SK-N-SH (cell line): Measurements from ENCODE around the gene PRKN. TPM values are rescaled to one million over a fixed set of nuclear protein-coding genes. Genes with fewer than 3 reads are reported as not detected.

Experiments
- CTCF ChIA-PET: fragments of 300-600, 350-600 bp; formaldehyde crosslinking; extraction: SDS; loops from one replicate; lab custom pipeline; 2021; lab: Yijun Ruan, JAX
- POLR2A ChIA-PET: fragments of 350-600 bp; sonication (Branson Sonifier 250); formaldehyde crosslinking; extraction: SDS; loops from one replicate; lab custom pipeline; 2020; ENCODE audit warnings: antibody characterized with exemption, inconsistent platforms; lab: Yijun Ruan, JAX
- DNase-seq: peaks from one replicate; pipeline ENCODE4 v3.0.0; 2012
- H2AFZ ChIP-seq: fragments of 200-600 bp; sonication (generic); 2 replicates; pipeline ENCODE4 v1.8.1; 2016; ENCODE audit warnings: antibody characterized with exemption, mild to moderate bottlenecking, low read depth
- H3F3A ChIP-seq: fragments of 200-600 bp; sonication (generic); replicated peaks from 2 replicates; pipeline ENCODE3; 2016; ENCODE audit warnings: antibody characterized with exemption, mild to moderate bottlenecking; ENCODE audit not compliant: insufficient read depth
- H3K27ac ChIP-seq, 2 experiments: fragments of 200-500 bp in 1 of 2; fragments of 200-600 bp in 1 of 2; sonication (Bioruptor generic) in 1 of 2; sonication (generic), shearing (Covaris generic) in 1 of 2; 2 replicates each; pipeline versions ENCODE4 v1.5.1 to v1.6.1; 2014 to 2016; ENCODE audit warnings: low read depth in 2 of 2, inconsistent platforms in 1 of 2, low read length in 1 of 2, mild to moderate bottlenecking in 1 of 2, mixed read lengths in 1 of 2
- H3K27me3 ChIP-seq: fragments of 200-600 bp; sonication (generic), shearing (Covaris generic); 2 replicates; pipeline ENCODE4 v1.6.1; 2016; ENCODE audit warnings: mixed run types; ENCODE audit not compliant: insufficient read depth
- H3K36me3 ChIP-seq, 2 experiments: fragments of 200-500 bp in 1 of 2; fragments of 200-600 bp in 1 of 2; sonication (Bioruptor generic) in 1 of 2; sonication (generic) in 1 of 2; replicated peaks in 1 of 2; 2 replicates each; pipeline versions ENCODE3 to v1.5.1; 2014 to 2016; ENCODE audit warnings: low read length in 1 of 2, mild to moderate bottlenecking in 1 of 2; ENCODE audit not compliant: insufficient read depth in 2 of 2, control insufficient read depth in 1 of 2
- H3K4me1 ChIP-seq, 2 experiments: fragments of 200-500 bp in 1 of 2; fragments of 200-600 bp in 1 of 2; sonication (Bioruptor generic) in 1 of 2; sonication (generic), shearing (Covaris generic) in 1 of 2; 2 replicates each; pipeline versions ENCODE4 v1.5.1 to v1.6.1; 2014 to 2016; ENCODE audit warnings: low read depth in 1 of 2, low read length in 1 of 2, mixed run types in 1 of 2; ENCODE audit not compliant: insufficient read depth in 2 of 2, control insufficient read depth in 1 of 2
- H3K4me2 ChIP-seq: fragments of 200-600 bp; sonication (generic), shearing (Covaris generic); 2 replicates; pipeline ENCODE4 v1.6.1; 2017; ENCODE audit warnings: mixed run types
- H3K4me3 ChIP-seq, 2 experiments: fragments of 200-500 bp in 1 of 2; fragments of 200-600 bp in 1 of 2; sonication (Bioruptor generic) in 1 of 2; sonication (generic), shearing (Covaris generic) in 1 of 2; 2 replicates each; pipeline versions ENCODE4 v1.5.1 to v1.8.1; 2014 to 2016; ENCODE audit warnings: low read depth in 2 of 2, inconsistent platforms in 1 of 2, low read length in 1 of 2, mild to moderate bottlenecking in 1 of 2, mixed read lengths in 1 of 2, moderate library complexity in 1 of 2
- H3K79me2 ChIP-seq: fragments of 200-600 bp; sonication (generic); 2 replicates; pipeline ENCODE4 v1.8.1; 2017; ENCODE audit warnings: mild to moderate bottlenecking; ENCODE audit not compliant: insufficient read depth
- H3K9ac ChIP-seq: fragments of 200-600 bp; sonication (generic); 2 replicates; pipeline ENCODE4 v1.6.1; 2017; ENCODE audit warnings: mixed run types
- H3K9me2 ChIP-seq: fragments of 200-600 bp; sonication (generic); 2 replicates; pipeline ENCODE4 v1.6.1; 2017; ENCODE audit warnings: mixed run types
- H3K9me3 ChIP-seq: fragments of 200-600 bp; sonication (generic); 2 replicates; pipeline ENCODE4 v1.6.1; 2017; ENCODE audit warnings: mixed run types, mild to moderate bottlenecking, moderate library complexity
- H4K20me1 ChIP-seq: fragments of 200-600 bp; sonication (generic); 2 replicates; pipeline ENCODE4 v1.6.1; 2017; ENCODE audit warnings: mild to moderate bottlenecking, mixed run types; ENCODE audit not compliant: insufficient read depth
- CHD2 ChIP-seq: fragments of 150-350 bp; IDR thresholded peaks from 2 replicates; pipeline ENCODE4 v1.6.1; 2018; ENCODE audit warnings: low read length; ENCODE audit not compliant: partially characterized antibody
- EP300 ChIP-seq, 2 experiments: IDR thresholded peaks; 2 replicates each; pipeline versions ENCODE4 v1.4.0 to v1.6.1; 2012; ENCODE audit warnings: borderline replicate concordance in 1 of 2, low read depth in 1 of 2, low read length in 1 of 2
- FOXJ3 ChIP-seq: sonication (generic); formaldehyde crosslinking; IDR thresholded peaks from 2 replicates; pipeline ENCODE4 v1.5.1; 2020; ENCODE audit warnings: mild to moderate bottlenecking, missing genetic modification reagents
- FOXM1 ChIP-seq: IDR thresholded peaks from 2 replicates; pipeline ENCODE4 v1.4.0; 2012; ENCODE audit warnings: low read depth, mild to moderate bottlenecking
- IRF3 ChIP-seq: fragments of 150-350 bp; IDR thresholded peaks from 2 replicates; pipeline ENCODE4 v1.6.1; 2016; ENCODE audit warnings: mild to moderate bottlenecking, low read depth, low read length
- MXI1 ChIP-seq: IDR thresholded peaks from 2 replicates; pipeline ENCODE4 v1.6.1; 2012; ENCODE audit warnings: mild to moderate bottlenecking, low read depth, low read length, improper control_type of control experiment
- NFIC ChIP-seq: IDR thresholded peaks from 2 replicates; pipeline ENCODE4 v1.4.0; 2012; ENCODE audit warnings: borderline replicate concordance
- POLR2AphosphoS5 ChIP-seq: IDR thresholded peaks from 2 replicates; pipeline ENCODE4 v1.6.1; 2012; ENCODE audit warnings: low read depth, low read length
- REST ChIP-seq: IDR thresholded peaks from 2 replicates; pipeline ENCODE4 v1.6.1; 2012; ENCODE audit warnings: mild to moderate bottlenecking, low read depth, low read length, moderate library complexity
- RFX5 ChIP-seq: IDR thresholded peaks from 2 replicates; pipeline ENCODE4 v1.6.1; 2012; ENCODE audit warnings: mild to moderate bottlenecking, improper control_type of control experiment, low read length
- RXRA ChIP-seq: IDR thresholded peaks from 2 replicates; pipeline ENCODE4 v1.4.0; 2012; ENCODE audit warnings: low read depth, mild to moderate bottlenecking, borderline replicate concordance
- SIN3A ChIP-seq: IDR thresholded peaks from 2 replicates; pipeline ENCODE4 v1.6.1; 2012; ENCODE audit warnings: low read depth, mild to moderate bottlenecking, low read length, moderate library complexity, borderline replicate concordance
- SMC3 ChIP-seq: IDR thresholded peaks from 2 replicates; pipeline ENCODE4 v1.6.1; 2012; ENCODE audit warnings: low read depth, low read length, improper control_type of control experiment
- TCF12 ChIP-seq: IDR thresholded peaks from 2 replicates; pipeline ENCODE4 v1.4.0; 2012
- USF2 ChIP-seq: fragments of 150-350 bp; IDR thresholded peaks from 2 replicates; pipeline ENCODE4 v1.6.1; 2017; ENCODE audit warnings: antibody characterized with exemption, low read length, low read depth, borderline replicate concordance
- YY1 ChIP-seq: IDR thresholded peaks from 2 replicates; pipeline ENCODE4 v1.4.0; 2012; ENCODE audit warnings: low read depth, mild to moderate bottlenecking
- ZBTB33 ChIP-seq: IDR thresholded peaks from 2 replicates; pipeline ENCODE4 v1.4.0; 2012; ENCODE audit warnings: low read depth, borderline replicate concordance
- WGBS: methylation state at CpG from one replicate; pipeline ENCODE4 v1.1.6; 2017; ENCODE audit warnings: low lambda C conversion rate; 5-methylcytosine and 5-hydroxymethylcytosine counted together
- polyA plus RNA-seq, 3 experiments: library from polyadenylated mRNA; depleted of rRNA; stranded (reverse); fragments of >200 nt; gene quantifications; 2 replicates each; pipeline ENCODE4 v1.2.3, GENCODE V29; 2012

The PRKN gene
- polyA plus RNA-seq, 1 of the 3 experiments (the other 2 are of a cell fraction), result 0.76 TPM

GRCh38 chr6:161679980-161680538 is 1047.5 kb downstream of the PRKN start (continued):
- TF ChIP-seq IRF3, result no peak
- no peak for TF ChIP-seq NFIC
- no peak for TF ChIP-seq USF2
- no peak for TF ChIP-seq POLR2AphosphoS5
- no peak for TF ChIP-seq RXRA
- TF ChIP-seq MXI1, result no peak
- TF ChIP-seq SIN3A, result no peak
- TF ChIP-seq, all 33 proteins: peak for 0

GRCh38 chr6:161677188-161677587 is 1050.4 kb downstream of the PRKN start:
- TF ChIP-seq REST (no peak), EP300 (IDR thresholded peaks at IDR 0.05; ENCODE audit: borderline replicate concordance in 1 of 2, low read depth in 1 of 2, low read length in 1 of 2) (no peak), FOXJ3 (CRISPR knock-in tag) (no peak), ZBTB33 (no peak), CHD2 (no peak), SIN3A (no peak), POLR2AphosphoS5 (no peak), RFX5 (no peak), TCF12 (no peak), FOXM1 (no peak), YY1 (no peak), SMC3 (no peak)
- H3K4me1 ChIP-seq, result no peaks in the 10 kb centered on the region; a peak in 1 of 4 replicates
- POLR2A ChIA-PET, result no interaction called here

More at GRCh38 chr6:161677188-161677587, 1050.4 kb downstream of the PRKN start:
- Histone ChIP-seq H3K4me2 (no peak overlapping the region), H3K4me3 (no peak overlapping the region), H3K9me3 (no peaks in the 10 kb centered on the region), H3F3A (no peaks in the 10 kb centered on the region), H3K9me2 (no peaks in the 10 kb centered on the region), H2AFZ (no peak overlapping the region), H3K36me3 (no peaks in the 10 kb centered on the region), H3K27me3 (no peaks in the 10 kb centered on the region), H3K9ac (no peak overlapping the region), H4K20me1 (no peaks in the 10 kb centered on the region), H3K79me2 (no peaks in the 10 kb centered on the region), H3K27ac (no peak overlapping the region)
- 68% methylated on average over 5 of the region's 7 CpGs for WGBS
- CTCF ChIA-PET, result interaction anchor here (0.8 kb wide), 1 partner anchor 260 kb away, joined by 5 read pairs; no protein-coding TSS in a partner anchor
- no peak for DNase-seq
